ENCODE results near the gene ACSL3. TPM values are rescaled to one million over a fixed set of nuclear protein-coding genes. Genes with fewer than 3 reads are reported as not detected.
A peak's percentile ranks its signal among the peaks of the same experiment; 100 is the strongest.

Gene ACSL3
- total RNA-seq, 1 donor from 2014 or later: 107 TPM

DNA sequence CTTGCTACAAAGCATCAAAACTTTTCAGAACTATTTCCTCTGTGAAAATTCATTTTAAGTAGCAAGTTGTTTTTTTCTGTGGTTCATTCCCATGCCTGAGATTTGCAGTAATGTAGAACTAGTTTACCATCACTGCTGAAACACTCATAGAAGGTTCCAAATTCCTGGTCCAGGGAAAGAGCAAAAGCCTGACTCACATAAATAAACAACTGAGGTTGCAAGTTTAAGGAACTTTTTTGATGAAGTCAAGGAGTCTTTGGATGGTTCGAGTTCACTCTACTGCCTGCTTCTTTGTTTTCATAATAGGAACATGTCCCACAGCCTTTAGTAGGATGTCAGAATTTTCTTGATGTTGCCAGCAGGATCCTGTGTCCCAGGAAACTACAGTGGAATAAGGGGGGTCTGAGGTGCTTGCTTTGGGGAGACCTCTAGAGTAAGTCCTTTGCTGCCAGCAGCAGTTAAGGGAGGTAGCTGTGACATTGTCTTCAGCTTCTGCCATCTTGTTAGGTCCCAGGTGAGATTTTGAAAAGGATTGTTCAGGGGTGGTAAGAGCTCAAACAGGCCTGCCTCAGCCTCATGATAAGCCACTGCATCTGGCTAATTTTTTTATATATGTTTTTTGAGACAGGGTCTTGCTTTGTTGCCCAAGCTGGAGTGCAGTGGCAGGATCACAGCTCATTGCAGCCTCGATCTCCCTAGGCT is 43.9 kb downstream of the ACSL3 start:
- TF ChIP-seq, protein P1, sequence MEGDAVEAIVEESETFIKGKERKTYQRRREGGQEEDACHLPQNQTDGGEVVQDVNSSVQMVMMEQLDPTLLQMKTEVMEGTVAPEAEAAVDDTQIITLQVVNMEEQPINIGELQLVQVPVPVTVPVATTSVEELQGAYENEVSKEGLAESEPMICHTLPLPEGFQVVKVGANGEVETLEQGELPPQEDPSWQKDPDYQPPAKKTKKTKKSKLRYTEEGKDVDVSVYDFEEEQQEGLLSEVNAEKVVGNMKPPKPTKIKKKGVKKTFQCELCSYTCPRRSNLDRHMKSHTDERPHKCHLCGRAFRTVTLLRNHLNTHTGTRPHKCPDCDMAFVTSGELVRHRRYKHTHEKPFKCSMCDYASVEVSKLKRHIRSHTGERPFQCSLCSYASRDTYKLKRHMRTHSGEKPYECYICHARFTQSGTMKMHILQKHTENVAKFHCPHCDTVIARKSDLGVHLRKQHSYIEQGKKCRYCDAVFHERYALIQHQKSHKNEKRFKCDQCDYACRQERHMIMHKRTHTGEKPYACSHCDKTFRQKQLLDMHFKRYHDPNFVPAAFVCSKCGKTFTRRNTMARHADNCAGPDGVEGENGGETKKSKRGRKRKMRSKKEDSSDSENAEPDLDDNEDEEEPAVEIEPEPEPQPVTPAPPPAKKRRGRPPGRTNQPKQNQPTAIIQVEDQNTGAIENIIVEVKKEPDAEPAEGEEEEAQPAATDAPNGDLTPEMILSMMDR (IDR thresholded peaks at IDR 0.05): no peak
- Mint-ChIP-seq H3K27ac (ENCODE audit: unreplicated experiment) (peak overlapping the region; percentile 85), H3K4me1 (ENCODE audit: low read depth) (peaks cover 77% of the 10 kb centered on the region), H3K4me3 (ENCODE audit: unreplicated experiment) (no peak overlapping the region), H3K27me3 (ENCODE audit: low read depth) (no peaks in the 10 kb centered on the region), H3K9me3 (ENCODE audit: low read depth) (no peaks in the 10 kb centered on the region), H3K36me3 (ENCODE audit: low read depth) (peaks cover 9% of the 10 kb centered on the region)
- no peak for DNase-seq (ENCODE audit: low spot score)

DNA sequence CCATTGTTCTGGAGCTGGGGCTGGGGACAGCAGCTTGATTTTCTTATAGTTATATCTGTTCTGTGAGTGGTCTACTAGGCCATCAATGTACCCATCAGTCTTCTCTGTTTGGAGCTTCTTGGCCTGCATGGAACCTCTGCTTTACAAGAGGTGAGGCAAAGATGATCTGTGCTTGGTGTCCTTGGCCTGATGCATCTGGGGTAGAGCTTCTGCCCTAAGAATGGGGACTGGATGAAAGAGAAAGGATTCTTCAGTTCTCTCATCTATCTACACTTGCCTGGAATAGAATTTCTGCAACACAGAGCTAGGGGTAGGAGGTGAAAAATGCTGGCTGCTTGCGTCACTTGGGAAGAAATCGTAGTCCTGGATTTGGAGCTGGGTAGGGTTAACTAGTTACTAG is 46.2 kb downstream of the ACSL3 start:
- peak overlapping the region; percentile 32 for H3K27ac Mint-ChIP-seq (ENCODE audit: unreplicated experiment)
- DNase-seq (ENCODE audit: low spot score): no peak
- no peaks in the 10 kb centered on the region for H3K27me3 Mint-ChIP-seq (ENCODE audit: low read depth)
- H3K4me1 Mint-ChIP-seq (ENCODE audit: low read depth): peaks cover 69% of the 10 kb centered on the region
- TF ChIP-seq, protein P1 (IDR thresholded peaks at IDR 0.05): no peak
- peaks cover 9% of the 10 kb centered on the region for H3K36me3 Mint-ChIP-seq (ENCODE audit: low read depth)
- H3K9me3 Mint-ChIP-seq (ENCODE audit: low read depth): no peaks in the 10 kb centered on the region
- no peak overlapping the region for H3K4me3 Mint-ChIP-seq (ENCODE audit: unreplicated experiment)

DNA sequence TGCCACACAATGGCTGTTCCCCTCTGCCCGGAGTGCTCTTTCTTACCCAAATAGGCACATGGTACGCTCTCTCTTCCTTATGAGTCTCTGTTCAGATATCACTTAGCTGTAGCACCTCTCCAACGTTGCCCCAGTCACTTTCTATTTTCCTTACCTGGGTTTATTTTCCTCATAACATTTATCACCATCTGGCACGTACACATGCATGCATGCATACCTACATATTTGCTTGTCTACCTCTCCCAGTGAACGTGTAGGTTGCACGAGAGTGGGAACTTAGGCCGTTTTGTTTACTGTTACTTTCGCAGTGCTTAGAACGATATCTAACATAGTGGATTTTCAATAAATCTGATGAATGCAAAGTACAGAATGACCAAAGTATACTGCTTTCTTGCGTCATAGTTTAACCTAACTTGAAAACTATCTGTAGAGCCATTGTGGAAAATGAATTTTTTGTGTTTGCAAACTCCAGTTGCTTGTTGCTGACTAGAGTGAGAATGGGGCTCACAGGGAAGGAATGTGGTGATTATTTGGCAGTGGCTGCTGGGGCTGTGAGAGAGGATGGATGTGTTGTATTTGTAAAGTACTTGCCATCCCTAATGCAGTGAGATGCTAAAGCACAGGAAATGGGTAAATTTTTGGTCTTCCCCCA is 47.1 kb downstream of the ACSL3 start:
- TF ChIP-seq, protein P1 (IDR thresholded peaks at IDR 0.05): no peak
- H3K27ac Mint-ChIP-seq (ENCODE audit: unreplicated experiment): no peak overlapping the region
- H3K36me3 Mint-ChIP-seq (ENCODE audit: low read depth): peaks cover 9% of the 10 kb centered on the region
- H3K4me1 Mint-ChIP-seq (ENCODE audit: low read depth): peaks cover 71% of the 10 kb centered on the region
- H3K9me3 Mint-ChIP-seq (ENCODE audit: low read depth): no peaks in the 10 kb centered on the region
- no peak for DNase-seq (ENCODE audit: low spot score)
- H3K27me3 Mint-ChIP-seq (ENCODE audit: low read depth): no peaks in the 10 kb centered on the region
- no peak overlapping the region for H3K4me3 Mint-ChIP-seq (ENCODE audit: unreplicated experiment)

DNA sequence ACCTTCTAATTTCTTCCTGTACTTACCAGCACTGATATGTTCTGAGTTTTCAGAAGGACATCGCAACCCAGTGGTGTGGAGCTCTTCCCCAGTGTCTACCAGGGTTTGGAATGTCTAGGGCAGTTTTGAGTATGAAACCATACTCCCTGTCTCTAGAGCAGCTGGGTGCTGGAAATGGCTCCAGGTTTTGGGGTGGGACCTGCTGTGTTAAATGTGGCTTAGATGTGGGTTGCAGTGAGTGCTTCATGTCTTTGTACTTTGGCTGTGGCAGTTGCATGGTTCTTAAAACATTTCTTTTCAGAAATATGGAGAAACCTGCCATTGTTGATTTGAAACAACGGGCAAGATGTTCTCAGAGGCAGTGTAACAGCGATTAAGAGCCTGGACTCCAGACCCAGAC is 48.5 kb downstream of the ACSL3 start:
- no peaks in the 10 kb centered on the region for H3K27me3 Mint-ChIP-seq (ENCODE audit: low read depth)
- TF ChIP-seq, protein P1 (IDR thresholded peaks at IDR 0.05): no peak
- no peaks in the 10 kb centered on the region for H3K9me3 Mint-ChIP-seq (ENCODE audit: low read depth)
- H3K27ac Mint-ChIP-seq (ENCODE audit: unreplicated experiment): no peak overlapping the region
- H3K4me1 Mint-ChIP-seq (ENCODE audit: low read depth): peaks cover 70% of the 10 kb centered on the region
- peaks cover 9% of the 10 kb centered on the region for H3K36me3 Mint-ChIP-seq (ENCODE audit: low read depth)
- no peak for DNase-seq (ENCODE audit: low spot score)
- H3K4me3 Mint-ChIP-seq (ENCODE audit: unreplicated experiment): no peak overlapping the region

DNA sequence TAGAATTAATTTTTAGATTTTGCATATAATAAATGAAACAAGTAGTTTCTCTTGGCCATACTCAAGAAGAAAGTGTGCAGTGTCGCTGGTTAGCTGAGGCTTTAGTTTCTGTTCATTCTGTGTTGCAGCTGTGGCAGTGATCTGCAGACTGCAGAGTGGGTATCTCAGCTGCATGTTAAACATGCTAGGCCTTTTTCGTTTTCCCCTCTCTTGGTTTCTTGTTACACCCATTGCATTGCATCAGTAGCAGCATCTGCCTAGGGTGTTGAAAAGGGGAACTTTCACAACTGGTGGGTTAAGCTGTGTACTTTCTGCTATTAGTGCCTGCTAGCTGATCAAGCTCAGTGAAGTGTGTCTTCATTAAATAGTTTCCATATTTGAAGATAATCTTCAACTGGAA is 51.3 kb downstream of the ACSL3 start:
- Mint-ChIP-seq H3K4me1 (ENCODE audit: low read depth) (peaks cover 52% of the 10 kb centered on the region), H3K4me3 (ENCODE audit: unreplicated experiment) (no peak overlapping the region), H3K36me3 (ENCODE audit: low read depth) (peaks cover 9% of the 10 kb centered on the region), H3K27me3 (ENCODE audit: low read depth) (no peaks in the 10 kb centered on the region), H3K9me3 (ENCODE audit: low read depth) (no peaks in the 10 kb centered on the region), H3K27ac (ENCODE audit: unreplicated experiment) (peak overlapping the region; percentile 18)
- TF ChIP-seq, protein P1 (IDR thresholded peaks at IDR 0.05): no peak
- DNase-seq (ENCODE audit: low spot score): no peak

Measured in chondrocyte (in vitro differentiated cells).